ENCODE data around the gene MCTP1.
"Not testable (repeated sequence)": the region's sequence is repeated elsewhere in the genome, so short reads cannot be mapped to it uniquely, and the experiment has no call there.

MCTP1 gene

GRCh38 chr5:95224701-95225459, 60.0 kb downstream of the MCTP1 start:
- Mint-ChIP-seq H3K4me3 (no peak overlapping the region), H3K36me3 (no peaks in the 10 kb centered on the region), H3K27ac (no peak overlapping the region), H3K9me3 (no peaks in the 10 kb centered on the region), H3K27me3 (no peaks in the 10 kb centered on the region), H3K4me1 (no peaks in the 10 kb centered on the region)
- no peak for ATAC-seq

GRCh38 chr5:95223566-95224258, 61.2 kb downstream of the MCTP1 start:
- H3K4me3 Mint-ChIP-seq = no peak overlapping the region
- no peak overlapping the region for H3K27ac Mint-ChIP-seq
- no peak for ATAC-seq
- H3K9me3 Mint-ChIP-seq = no peaks in the 10 kb centered on the region
- H3K27me3 Mint-ChIP-seq = no peaks in the 10 kb centered on the region
- no peaks in the 10 kb centered on the region for H3K36me3 Mint-ChIP-seq
- H3K4me1 Mint-ChIP-seq = no peaks in the 10 kb centered on the region

- no peak for ATAC-seq
- Mint-ChIP-seq H3K36me3 (no peaks in the 10 kb centered on the region), H3K4me1 (no peaks in the 10 kb centered on the region), H3K27me3 (no peaks in the 10 kb centered on the region), H3K4me3 (no peak overlapping the region), H3K9me3 (no peaks in the 10 kb centered on the region), H3K27ac (no peak overlapping the region)
Measured at GRCh38 chr5:95222836-95223235, 62.1 kb downstream of the MCTP1 start.

GRCh38 chr5:95221234-95221633, 63.7 kb downstream of the MCTP1 start:
- no peak for ATAC-seq
- H3K4me3 Mint-ChIP-seq = no peak overlapping the region
- no peaks in the 10 kb centered on the region for H3K9me3 Mint-ChIP-seq
- H3K27ac Mint-ChIP-seq = no peak overlapping the region
- no peaks in the 10 kb centered on the region for H3K4me1 Mint-ChIP-seq
- no peaks in the 10 kb centered on the region for H3K36me3 Mint-ChIP-seq
- H3K27me3 Mint-ChIP-seq = no peaks in the 10 kb centered on the region

- Mint-ChIP-seq H3K27ac (no peak overlapping the region), H3K9me3 (no peaks in the 10 kb centered on the region), H3K36me3 (no peaks in the 10 kb centered on the region), H3K27me3 (no peaks in the 10 kb centered on the region), H3K4me1 (no peaks in the 10 kb centered on the region), H3K4me3 (no peak overlapping the region)
- no peak for ATAC-seq
Measured at GRCh38 chr5:95220381-95220780, 64.5 kb downstream of the MCTP1 start.

GRCh38 chr5:95219411-95219810, 65.5 kb downstream of the MCTP1 start:
- H3K36me3 Mint-ChIP-seq = no peaks in the 10 kb centered on the region
- no peak overlapping the region for H3K27ac Mint-ChIP-seq
- no peak overlapping the region for H3K4me3 Mint-ChIP-seq
- H3K4me1 Mint-ChIP-seq = no peaks in the 10 kb centered on the region
- ATAC-seq = no peak
- no peaks in the 10 kb centered on the region for H3K9me3 Mint-ChIP-seq
- H3K27me3 Mint-ChIP-seq = no peaks in the 10 kb centered on the region

GRCh38 chr5:95217881-95218280, 67.0 kb downstream of the MCTP1 start:
- H3K4me3 Mint-ChIP-seq = no peak overlapping the region
- no peaks in the 10 kb centered on the region for H3K27me3 Mint-ChIP-seq
- no peaks in the 10 kb centered on the region for H3K36me3 Mint-ChIP-seq
- H3K9me3 Mint-ChIP-seq = no peaks in the 10 kb centered on the region
- no peaks in the 10 kb centered on the region for H3K4me1 Mint-ChIP-seq
- ATAC-seq = no peak
- no peak overlapping the region for H3K27ac Mint-ChIP-seq

GRCh38 chr5:95217351-95217750, 67.5 kb downstream of the MCTP1 start:
- Mint-ChIP-seq H3K4me3 (no peak overlapping the region), H3K4me1 (no peaks in the 10 kb centered on the region), H3K9me3 (no peaks in the 10 kb centered on the region), H3K27me3 (no peaks in the 10 kb centered on the region), H3K27ac (no peak overlapping the region), H3K36me3 (no peaks in the 10 kb centered on the region)
- ATAC-seq = no peak

GRCh38 chr5:95216136-95216955, 68.5 kb downstream of the MCTP1 start:
- Mint-ChIP-seq H3K9me3 (no peaks in the 10 kb centered on the region), H3K4me1 (no peaks in the 10 kb centered on the region)
- ATAC-seq = no peak

GRCh38 chr5:95207811-95208210, 77.1 kb downstream of the MCTP1 start:
- H3K27me3 Mint-ChIP-seq, ATAC-seq: not testable (repeated sequence)

More at GRCh38 chr5:95216136-95216955, 68.5 kb downstream of the MCTP1 start:
- peaks cover 8% of the 10 kb centered on the region for H3K27me3 Mint-ChIP-seq
- no peak overlapping the region for H3K27ac Mint-ChIP-seq
- no peaks in the 10 kb centered on the region for H3K36me3 Mint-ChIP-seq
- no peak overlapping the region for H3K4me3 Mint-ChIP-seq

GRCh38 chr5:95194856-95195255, 90.0 kb downstream of the MCTP1 start:
- Mint-ChIP-seq H3K27me3 (no peaks in the 10 kb centered on the region), H3K27ac (no peak overlapping the region), H3K4me1 (no peaks in the 10 kb centered on the region), H3K36me3 (no peaks in the 10 kb centered on the region), H3K9me3 (no peaks in the 10 kb centered on the region), H3K4me3 (no peak overlapping the region)
- no peak for ATAC-seq

More at GRCh38 chr5:95207811-95208210, 77.1 kb downstream of the MCTP1 start:
- not testable (repeated sequence) for H3K27ac Mint-ChIP-seq, H3K4me1 Mint-ChIP-seq, H3K9me3 Mint-ChIP-seq, H3K36me3 Mint-ChIP-seq, H3K4me3 Mint-ChIP-seq

GRCh38 chr5:95191330-95191729, 93.6 kb downstream of the MCTP1 start:
- H3K27ac Mint-ChIP-seq = no peak overlapping the region

GRCh38 chr5:95184924-95185323, 100.0 kb downstream of the MCTP1 start:
- Mint-ChIP-seq H3K9me3 (peaks cover 3% of the 10 kb centered on the region), H3K27me3 (no peaks in the 10 kb centered on the region), H3K36me3 (no peaks in the 10 kb centered on the region), H3K27ac (no peak overlapping the region), H3K4me3 (no peak overlapping the region), H3K4me1 (no peaks in the 10 kb centered on the region)
- no peak for ATAC-seq

More at GRCh38 chr5:95191330-95191729, 93.6 kb downstream of the MCTP1 start:
- H3K4me3 Mint-ChIP-seq = no peak overlapping the region
- no peaks in the 10 kb centered on the region for H3K36me3 Mint-ChIP-seq
- no peak for ATAC-seq
- H3K9me3 Mint-ChIP-seq = peaks cover 3% of the 10 kb centered on the region
- H3K4me1 Mint-ChIP-seq = no peaks in the 10 kb centered on the region
- no peaks in the 10 kb centered on the region for H3K27me3 Mint-ChIP-seq

GRCh38 chr5:95181644-95182043, 103.2 kb downstream of the MCTP1 start:
- Mint-ChIP-seq H3K4me3 (no peak overlapping the region), H3K9me3 (no peaks in the 10 kb centered on the region), H3K27ac (no peak overlapping the region), H3K36me3 (no peaks in the 10 kb centered on the region), H3K27me3 (no peaks in the 10 kb centered on the region), H3K4me1 (no peaks in the 10 kb centered on the region)
- no peak for ATAC-seq

GRCh38 chr5:95178046-95178651, 106.7 kb downstream of the MCTP1 start:
- Mint-ChIP-seq H3K4me1 (no peaks in the 10 kb centered on the region), H3K27me3 (peaks cover 9% of the 10 kb centered on the region), H3K27ac (no peak overlapping the region), H3K9me3 (no peaks in the 10 kb centered on the region), H3K4me3 (no peak overlapping the region), H3K36me3 (no peaks in the 10 kb centered on the region)
- no peak for ATAC-seq
